ENCODE data around the gene IQGAP3. TPM values are rescaled to one million over a fixed set of nuclear protein-coding genes. Genes with fewer than 3 reads are reported as not detected.

Gene IQGAP3
- total RNA-seq, 2 experiments from 2014 or later: not detected

DNA sequence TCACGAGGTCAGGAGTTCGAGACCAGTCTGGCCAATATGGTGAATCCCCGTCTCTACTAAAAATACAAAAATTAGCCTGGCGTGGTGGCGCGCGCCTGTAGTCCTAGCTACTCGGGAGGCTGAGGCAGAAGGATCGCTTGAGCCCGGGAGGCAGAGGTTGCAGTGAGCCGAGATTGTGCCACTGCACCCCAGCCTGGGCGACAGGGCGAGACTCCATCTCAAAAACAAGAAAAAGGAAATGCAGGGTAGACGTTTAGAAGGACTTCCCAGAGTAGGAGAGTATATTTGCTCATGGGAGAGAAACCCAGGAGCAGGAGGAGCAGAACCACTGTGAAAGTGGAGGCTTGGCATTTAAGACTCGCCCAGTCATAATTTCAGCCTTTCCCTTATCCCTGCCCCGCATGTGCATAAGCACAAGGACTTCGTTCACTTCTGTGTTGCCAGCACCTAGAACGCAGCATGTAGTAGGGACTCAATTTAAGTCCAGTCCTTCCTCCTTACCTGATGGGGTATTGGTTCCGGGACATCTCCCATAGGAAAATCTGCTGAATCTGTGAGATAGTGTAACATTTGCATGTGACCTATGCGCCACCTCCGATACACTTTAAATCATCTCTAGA lies 66.6 kb downstream of the IQGAP3 start:
- Histone ChIP-seq H3K36me3 (ENCODE audit: insufficient read depth, low read length) (no peaks in the 10 kb centered on the region), H3K27me3 (ENCODE audit: control insufficient read depth in 1 of 2, insufficient read depth in 2 of 2, low read length in 2 of 2) (no peaks in the 10 kb centered on the region), H3K9me3 (ENCODE audit: control insufficient read depth in 1 of 2, insufficient read depth in 1 of 2, low read length in 2 of 2) (no peaks in the 10 kb centered on the region), H3K4me3 (ENCODE audit: low read length) (peak overlapping the region; percentile 46), H3K27ac (ENCODE audit: low read depth in 1 of 2, low read length in 2 of 2) (peak overlapping the region; percentile 96), H3K4me1 (ENCODE audit: insufficient read depth, low read length) (peaks cover 65% of the 10 kb centered on the region)
- intact Hi-C loops (cut with DNase I, micrococcal nuclease): loop anchor here (1.0 to 10.0 kb wide), 4 partner anchors 48 to 259 kb away; partner anchors contain the start of genes ISG20L2 (in 1 of the 2), METTL25B (in 1 of the 2) and PRCC (in 1 of the 2)
- ATAC-seq (ENCODE audit: poor library complexity) (no peak), DNase-seq (peak in 1 of 14 experiments; percentile 27)
- Mint-ChIP-seq H3K4me1 (ENCODE audit: low read depth) (peaks cover 80% of the 10 kb centered on the region), H3K9me3 (no peaks in the 10 kb centered on the region), H3K4me3 (peak overlapping the region; percentile 87), H3K27me3 (no peaks in the 10 kb centered on the region), H3K36me3 (ENCODE audit: low read depth) (peaks cover 4% of the 10 kb centered on the region), H3K27ac (peak overlapping the region; percentile 97)
- ChIA-PET POLR2A (interaction anchor here (0.5 to 2.4 kb wide), 15 partner anchors 11 to 1569 kb away, joined by 3 to 50 read pairs (median 9); partner anchors contain the start of genes IQGAP3, NAXE, PMF1 and PMVK), CTCF (interaction anchor here (1.5 to 5.8 kb wide), 3 partner anchors 25 to 120 kb away, joined by 7 to 77 read pairs (median 8); no protein-coding TSS in a partner anchor)
- TF ChIP-seq, protein P1, sequence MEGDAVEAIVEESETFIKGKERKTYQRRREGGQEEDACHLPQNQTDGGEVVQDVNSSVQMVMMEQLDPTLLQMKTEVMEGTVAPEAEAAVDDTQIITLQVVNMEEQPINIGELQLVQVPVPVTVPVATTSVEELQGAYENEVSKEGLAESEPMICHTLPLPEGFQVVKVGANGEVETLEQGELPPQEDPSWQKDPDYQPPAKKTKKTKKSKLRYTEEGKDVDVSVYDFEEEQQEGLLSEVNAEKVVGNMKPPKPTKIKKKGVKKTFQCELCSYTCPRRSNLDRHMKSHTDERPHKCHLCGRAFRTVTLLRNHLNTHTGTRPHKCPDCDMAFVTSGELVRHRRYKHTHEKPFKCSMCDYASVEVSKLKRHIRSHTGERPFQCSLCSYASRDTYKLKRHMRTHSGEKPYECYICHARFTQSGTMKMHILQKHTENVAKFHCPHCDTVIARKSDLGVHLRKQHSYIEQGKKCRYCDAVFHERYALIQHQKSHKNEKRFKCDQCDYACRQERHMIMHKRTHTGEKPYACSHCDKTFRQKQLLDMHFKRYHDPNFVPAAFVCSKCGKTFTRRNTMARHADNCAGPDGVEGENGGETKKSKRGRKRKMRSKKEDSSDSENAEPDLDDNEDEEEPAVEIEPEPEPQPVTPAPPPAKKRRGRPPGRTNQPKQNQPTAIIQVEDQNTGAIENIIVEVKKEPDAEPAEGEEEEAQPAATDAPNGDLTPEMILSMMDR (IDR thresholded peaks at IDR 0.05): no peak

DNA sequence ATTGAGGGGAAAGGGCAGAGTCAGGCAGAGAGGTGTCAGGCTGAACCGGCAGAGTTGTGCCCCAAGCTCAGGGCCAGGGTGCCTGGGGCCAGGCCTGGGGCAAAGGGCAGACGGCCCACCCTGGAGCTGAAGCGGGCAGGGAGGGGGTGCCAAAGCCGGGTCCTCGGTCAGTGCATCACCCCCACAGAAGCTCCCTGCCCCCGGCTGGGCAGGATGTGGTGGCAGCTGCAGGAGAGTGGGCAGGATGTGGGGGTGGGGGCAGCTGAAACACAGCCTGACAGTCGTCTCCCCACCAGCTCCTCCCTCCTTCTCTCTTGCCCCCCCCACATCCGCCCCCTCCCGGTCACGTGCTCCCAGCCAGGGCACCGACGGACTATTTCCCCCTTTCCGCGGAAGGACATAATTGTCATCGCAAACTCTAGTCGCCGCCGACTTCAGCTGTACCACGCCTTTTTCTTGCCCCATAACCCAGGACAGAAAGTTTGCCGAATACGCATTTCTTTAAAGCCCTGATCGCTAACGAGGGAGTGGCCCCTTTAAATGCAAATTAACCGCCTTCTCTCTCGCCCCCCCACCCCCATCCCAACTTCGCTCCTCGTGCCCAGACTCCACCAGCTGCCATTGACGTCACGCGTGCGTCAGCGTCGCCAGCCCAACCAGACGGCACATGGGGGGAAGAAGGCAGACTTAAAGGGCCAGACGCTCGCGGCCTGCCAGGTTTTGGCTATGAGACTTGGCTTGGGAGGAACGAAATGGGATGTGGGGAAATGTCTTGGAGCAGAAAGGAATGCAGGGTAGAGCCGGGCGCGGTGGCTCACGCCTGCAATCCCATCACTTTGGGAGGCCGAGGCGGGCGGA lies 67.3 kb downstream of the IQGAP3 start:
- H3K27ac Mint-ChIP-seq: peak overlapping the region; percentile 97
- intact Hi-C loops (cut with DNase I, micrococcal nuclease): loop anchor here (1.0 to 10.0 kb wide), 4 partner anchors 48 to 260 kb away; partner anchors contain the start of genes ISG20L2 (in 1 of the 2), METTL25B (in 1 of the 2) and PRCC (in 1 of the 2)
- H3K4me3 Mint-ChIP-seq: peak overlapping the region; percentile 87
- DNase-seq (peak; percentile 94 to 100 (median 98)), ATAC-seq (ENCODE audit: poor library complexity) (peak; percentile 50)
- CTCF ChIA-PET: interaction anchor here (1.3 to 5.8 kb wide), 4 partner anchors 24 to 119 kb away, joined by 6 to 77 read pairs (median 8); no protein-coding TSS in a partner anchor
- H3K36me3 Mint-ChIP-seq (ENCODE audit: low read depth): peaks cover 8% of the 10 kb centered on the region
- H3K27me3 Mint-ChIP-seq: no peaks in the 10 kb centered on the region
- Histone ChIP-seq H3K27ac (ENCODE audit: low read depth in 1 of 2, low read length in 2 of 2) (peak overlapping the region; percentile 96), H3K4me3 (ENCODE audit: low read length) (peak overlapping the region; percentile 46), H3K9me3 (ENCODE audit: control insufficient read depth in 1 of 2, insufficient read depth in 1 of 2, low read length in 2 of 2) (no peaks in the 10 kb centered on the region), H3K27me3 (ENCODE audit: control insufficient read depth in 1 of 2, insufficient read depth in 2 of 2, low read length in 2 of 2) (no peaks in the 10 kb centered on the region), H3K4me1 (ENCODE audit: insufficient read depth, low read length) (peaks cover 65% of the 10 kb centered on the region), H3K36me3 (ENCODE audit: insufficient read depth, low read length) (no peaks in the 10 kb centered on the region)
- H3K4me1 Mint-ChIP-seq (ENCODE audit: low read depth): peaks cover 80% of the 10 kb centered on the region
- TF ChIP-seq, protein P1 (IDR thresholded peaks at IDR 0.05): no peak
- POLR2A ChIA-PET: interaction anchor here (0.5 to 2.4 kb wide), 24 partner anchors 10 to 1568 kb away, joined by 3 to 50 read pairs (median 5); partner anchors contain the start of genes GPATCH4, IQGAP3, MRPL24 and NAXE
- no peaks in the 10 kb centered on the region for H3K9me3 Mint-ChIP-seq

DNA sequence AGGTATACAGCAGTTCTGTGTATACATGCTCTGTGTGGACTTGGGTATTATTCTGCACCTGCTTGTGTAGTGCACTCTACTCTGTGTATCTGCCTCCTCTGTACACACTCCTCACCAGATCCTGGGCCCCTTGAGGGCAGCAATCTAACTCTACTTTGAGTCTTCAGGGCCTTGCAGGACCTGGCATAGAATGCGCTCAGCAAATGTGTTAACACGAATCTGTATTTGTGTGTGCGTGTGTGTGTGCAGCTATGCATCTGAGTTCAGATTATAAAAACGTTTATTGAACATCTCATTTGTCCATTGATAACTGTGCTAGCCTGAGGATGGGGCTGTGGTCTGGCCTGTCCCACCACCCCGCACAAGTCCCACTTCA lies 67.9 kb downstream of the IQGAP3 start:
- Histone ChIP-seq H3K27me3 (ENCODE audit: control insufficient read depth in 1 of 2, insufficient read depth in 2 of 2, low read length in 2 of 2) (no peaks in the 10 kb centered on the region), H3K9me3 (ENCODE audit: control insufficient read depth in 1 of 2, insufficient read depth in 1 of 2, low read length in 2 of 2) (no peaks in the 10 kb centered on the region), H3K36me3 (ENCODE audit: insufficient read depth, low read length) (no peaks in the 10 kb centered on the region), H3K4me1 (ENCODE audit: insufficient read depth, low read length) (peaks cover 68% of the 10 kb centered on the region), H3K27ac (ENCODE audit: low read depth in 1 of 2, low read length in 2 of 2) (peak overlapping the region; percentile 96), H3K4me3 (ENCODE audit: low read length) (peak overlapping the region; percentile 46)
- peak; percentile 3 for ATAC-seq (ENCODE audit: poor library complexity)
- peaks cover 80% of the 10 kb centered on the region for H3K4me1 Mint-ChIP-seq (ENCODE audit: low read depth)
- H3K36me3 Mint-ChIP-seq (ENCODE audit: low read depth): peaks cover 8% of the 10 kb centered on the region
- H3K9me3 Mint-ChIP-seq: no peaks in the 10 kb centered on the region
- peak in 7 of 14 experiments; percentile 26 to 67 (median 50) for DNase-seq
- TF ChIP-seq, protein P1 (IDR thresholded peaks at IDR 0.05): no peak
- H3K27ac Mint-ChIP-seq: peak overlapping the region; percentile 97
- no peaks in the 10 kb centered on the region for H3K27me3 Mint-ChIP-seq
- intact Hi-C loops (cut with DNase I, micrococcal nuclease): loop anchor here (5.0 to 10.0 kb wide), 3 partner anchors 78 to 260 kb away; partner anchors contain the start of genes ISG20L2 (in 1 of the 2), METTL25B (in 1 of the 2) and PRCC (in 1 of the 2)
- POLR2A ChIA-PET: interaction anchor here (0.8 to 2.4 kb wide), 22 partner anchors 9 to 1568 kb away, joined by 3 to 50 read pairs (median 5); partner anchors contain the start of genes GPATCH4, IQGAP3, MRPL24 and NAXE
- CTCF ChIA-PET: interaction anchor here (1.3 to 5.8 kb wide), 4 partner anchors 24 to 118 kb away, joined by 6 to 77 read pairs (median 8); no protein-coding TSS in a partner anchor
- H3K4me3 Mint-ChIP-seq: peak overlapping the region; percentile 87

All from CD4-positive, alpha-beta T cell (primary cell).